Embryonic facial prominence (tissue), 1 donor: ENCODE measurements around the gene ACER1.
"Not testable (repeated sequence)": the region's sequence is repeated elsewhere in the genome, so short reads cannot be mapped to it uniquely, and the experiment has no call there.

Experiments used
- DNase-seq: peaks from one replicate; pipeline ENCODE4 v3.0.0-alpha.2; 2016; ENCODE audit errors: extremely low spot score

Gene ACER1

GRCh38 chr19:6357174-6357573 is 23.8 kb upstream of the ACER1 start:
- no peak for DNase-seq

GRCh38 chr19:6355321-6356040 is 22.1 kb upstream of the ACER1 start:
- not testable (repeated sequence) for DNase-seq

GRCh38 chr19:6354098-6354674 is 20.8 kb upstream of the ACER1 start:
- DNase-seq: no peak

GRCh38 chr19:6352381-6353165 is 19.2 kb upstream of the ACER1 start:
- no peak for DNase-seq

- no peak for DNase-seq
These were observed 17.3 kb upstream of the ACER1 start for GRCh38 chr19:6350688-6351087.

GRCh38 chr19:6349271-6349670 is 15.9 kb upstream of the ACER1 start:
- not testable (repeated sequence) for DNase-seq

- DNase-seq: no peak
These were observed 10.1 kb upstream of the ACER1 start for GRCh38 chr19:6343462-6343861.

GRCh38 chr19:6340493-6341201 is 7.2 kb upstream of the ACER1 start:
- no peak for DNase-seq

GRCh38 chr19:6334490-6335285 is 1.3 kb upstream of the ACER1 start:
- no peak for DNase-seq

- no peak for DNase-seq
These were observed 6.6 kb downstream of the ACER1 start for GRCh38 chr19:6326815-6327214.

GRCh38 chr19:6325614-6326013 is 7.8 kb downstream of the ACER1 start:
- DNase-seq: no peak

GRCh38 chr19:6324757-6325156 is 8.7 kb downstream of the ACER1 start:
- DNase-seq: no peak

GRCh38 chr19:6322284-6322683 is 11.1 kb downstream of the ACER1 start:
- DNase-seq: no peak

- DNase-seq: no peak
These were observed 14.0 kb downstream of the ACER1 start for GRCh38 chr19:6319376-6319775.

GRCh38 chr19:6318772-6319171 is 14.6 kb downstream of the ACER1 start:
- no peak for DNase-seq

GRCh38 chr19:6315646-6316045 is 17.8 kb downstream of the ACER1 start:
- DNase-seq: not testable (repeated sequence)

- DNase-seq: no peak
These were observed 19.9 kb downstream of the ACER1 start for GRCh38 chr19:6313398-6313969.

GRCh38 chr19:6312018-6312417 is 21.4 kb downstream of the ACER1 start:
- no peak for DNase-seq

- DNase-seq: no peak
These were observed 35.0 kb downstream of the ACER1 start for GRCh38 chr19:6298413-6298812.

GRCh38 chr19:6297202-6297601 is 36.2 kb downstream of the ACER1 start:
- DNase-seq: no peak

- DNase-seq: no peak
These were observed 41.4 kb downstream of the ACER1 start for GRCh38 chr19:6292006-6292405.
